Esophagus (tissue), 2 donors: ENCODE results near the gene MAP3K4. TPM values are rescaled to one million over a fixed set of nuclear protein-coding genes. Genes with fewer than 3 reads are reported as not detected.

Experiments used
- H3K27ac ChIP-seq, 2 donors: one replicate each; pipeline ENCODE4 v1.5.1; 2013; ENCODE audit warnings: low read depth in 2 of 2, mild to moderate bottlenecking in 2 of 2, inconsistent platforms in 1 of 2, low read length in 1 of 2, moderate library complexity in 1 of 2
- H3K27me3 ChIP-seq, 2 donors: one replicate each; pipeline ENCODE4 v1.6.1; 2013; ENCODE audit warnings: low read length in 2 of 2, control low read depth in 1 of 2, mild to moderate bottlenecking in 1 of 2; ENCODE audit not compliant: insufficient read depth in 2 of 2, control insufficient read depth in 1 of 2
- H3K36me3 ChIP-seq, 2 donors: one replicate each; pipeline ENCODE4 v1.6.1; 2013; ENCODE audit warnings: low read length in 1 of 2; ENCODE audit not compliant: control insufficient read depth in 2 of 2, insufficient read depth in 2 of 2
- H3K4me1 ChIP-seq, 2 donors: one replicate each; pipeline ENCODE4 v1.6.1; 2013; ENCODE audit warnings: low read length in 1 of 2; ENCODE audit not compliant: control insufficient read depth in 2 of 2, insufficient read depth in 2 of 2
- H3K4me3 ChIP-seq, 2 donors: one replicate each; pipeline ENCODE4 v1.5.1; 2013; ENCODE audit warnings: low read length in 2 of 2, mild to moderate bottlenecking in 2 of 2, low read depth in 1 of 2, moderate library complexity in 1 of 2
- H3K9me3 ChIP-seq, 2 donors: one replicate each; pipeline ENCODE4 v1.6.1; 2013; ENCODE audit warnings: mild to moderate bottlenecking in 2 of 2, low read depth in 1 of 2, low read length in 1 of 2, moderate library complexity in 1 of 2; ENCODE audit not compliant: control insufficient read depth in 2 of 2, insufficient read depth in 1 of 2
- WGBS, 2 donors: extraction: QIAGEN DNeasy Blood & Tissue Kit; methylation state at CpG; one replicate each; pipeline ENCODE4 v1.1.7; 2013; 5-methylcytosine and 5-hydroxymethylcytosine counted together
- polyA plus RNA-seq, 2 donors: library from polyadenylated mRNA; stranded (reverse); fragments of 200-250 nt; gene quantifications; one replicate each; pipeline ENCODE4 v1.2.3, GENCODE V29; 2013
- donor health status: healthy with polysubstance abuse.
- donor health status: Bipolar disorder and iron deficiency.

The MAP3K4 gene
- polyA plus RNA-seq, 2 donors, result 15.9 to 17.3 TPM

DNA sequence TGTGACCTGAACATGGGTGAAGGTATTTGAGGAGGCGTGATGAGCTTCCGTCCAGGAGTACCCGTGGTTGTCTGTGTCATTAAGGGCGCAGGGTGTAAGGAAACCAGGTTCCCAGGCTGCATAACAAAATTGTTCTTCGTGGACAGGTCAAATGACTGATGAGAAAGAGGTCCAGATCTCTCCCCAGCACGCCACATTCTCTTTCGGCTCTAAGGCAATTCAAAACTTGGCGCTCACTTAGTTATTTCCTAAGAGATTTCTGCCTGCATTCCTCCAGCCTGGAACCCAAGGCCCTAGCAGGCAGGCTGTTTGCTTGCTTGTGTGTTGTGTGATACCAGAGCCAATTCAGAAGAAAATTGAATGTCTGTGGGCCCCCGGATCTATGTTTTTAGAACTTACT, 142.4 kb downstream of the MAP3K4 start:
- Histone ChIP-seq H3K4me3 (no peak overlapping the region), H3K9me3 (no peaks in the 10 kb centered on the region), H3K4me1 (peaks cover 2 to 7% of the 10 kb centered on the region in 2 donors), H3K36me3 (peaks cover 5 to 15% of the 10 kb centered on the region in 2 donors), H3K27ac (no peak overlapping the region), H3K27me3 (no peaks in the 10 kb centered on the region)
- 88 to 90% methylated on average over 9 of the region's 9 CpGs for WGBS, 2 donors

DNA sequence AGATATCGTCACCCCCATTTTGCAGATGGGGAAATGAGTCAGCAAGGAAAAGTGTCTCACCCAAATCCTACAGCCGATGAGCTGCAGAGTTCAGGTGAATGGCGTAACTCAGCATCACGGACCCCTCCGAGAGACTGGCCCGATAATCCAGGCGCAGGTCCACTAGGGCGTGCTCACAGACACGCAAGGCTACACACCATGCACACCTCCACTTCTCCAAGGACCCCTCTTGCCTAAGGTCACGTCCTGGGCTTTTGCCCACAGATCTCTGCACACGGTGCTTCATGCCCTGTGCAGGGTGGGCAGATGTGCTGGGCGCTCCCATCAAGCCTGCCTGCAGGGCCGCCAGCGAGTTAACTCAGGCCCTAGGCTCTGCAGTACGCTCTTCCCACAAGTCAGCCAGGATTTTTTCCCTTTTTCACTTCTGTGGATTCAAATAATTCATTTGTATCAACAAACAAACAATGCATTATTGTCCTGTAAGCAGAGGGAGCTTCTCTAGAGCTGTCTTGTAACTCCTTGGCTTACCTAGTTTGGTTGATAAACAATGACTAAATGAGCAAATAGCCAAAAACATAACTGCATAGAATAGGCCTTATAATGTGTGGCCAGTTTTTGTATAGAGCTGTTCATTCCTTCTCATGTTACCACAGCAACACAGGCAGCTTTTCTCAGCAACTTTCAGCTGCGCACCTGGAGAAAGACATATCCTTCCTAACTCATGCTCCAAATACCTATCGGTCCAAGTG, 143.2 kb downstream of the MAP3K4 start:
- Histone ChIP-seq H3K4me1 (peaks cover 2 to 14% of the 10 kb centered on the region in 2 donors), H3K9me3 (no peaks in the 10 kb centered on the region), H3K4me3 (no peak overlapping the region), H3K36me3 (peaks cover 2 to 21% of the 10 kb centered on the region in 2 donors), H3K27ac (no peak overlapping the region), H3K27me3 (no peaks in the 10 kb centered on the region)
- WGBS, 2 donors, result 95% methylated on average over 17 of the region's 17 CpGs

- Histone ChIP-seq H3K9me3 (no peaks in the 10 kb centered on the region), H3K36me3 (peaks cover 2 to 19% of the 10 kb centered on the region in 2 donors), H3K4me3 (no peak overlapping the region), H3K27ac (no peak overlapping the region), H3K4me1 (peaks cover 2 to 22% of the 10 kb centered on the region in 2 donors), H3K27me3 (no peaks in the 10 kb centered on the region)
- 77 to 79% methylated on average over 23 of the region's 23 CpGs for WGBS, 2 donors
Observed at GRCh38 chr6:161135695-161136591, 144.4 kb downstream of the MAP3K4 start.

DNA sequence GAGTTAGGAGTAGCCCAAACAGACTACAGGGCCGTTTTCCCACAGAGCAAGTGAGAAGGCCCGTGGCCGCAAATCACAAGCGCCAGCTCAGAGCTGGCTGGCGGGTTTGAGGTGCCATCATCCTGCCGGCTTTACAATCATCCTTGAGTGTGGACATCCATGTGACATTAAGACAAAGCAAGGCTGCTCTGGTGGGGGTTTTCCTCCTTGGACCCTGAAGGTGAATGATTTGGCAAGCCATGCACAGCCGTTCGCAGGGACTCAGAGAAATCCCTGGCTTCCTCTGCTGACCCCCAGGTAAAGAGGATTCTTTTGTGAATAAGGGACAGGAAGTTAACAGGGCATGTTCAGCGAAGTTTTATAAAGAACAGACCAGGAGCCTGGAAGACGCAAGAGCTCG, 145.1 kb downstream of the MAP3K4 start:
- Histone ChIP-seq H3K27me3 (no peaks in the 10 kb centered on the region), H3K36me3 (peaks cover 2 to 21% of the 10 kb centered on the region in 2 donors)
- 93 to 94% methylated on average over 11 of the region's 11 CpGs for WGBS, 2 donors

GRCh38 chr6:161137320-161137719, 145.8 kb downstream of the MAP3K4 start:
- Histone ChIP-seq H3K36me3 (peaks cover 2 to 19% of the 10 kb centered on the region in 2 donors), H3K27me3 (no peaks in the 10 kb centered on the region), H3K27ac (no peak overlapping the region), H3K4me3 (no peak overlapping the region), H3K4me1 (peaks cover 4 to 22% of the 10 kb centered on the region in 2 donors), H3K9me3 (no peaks in the 10 kb centered on the region)
- WGBS, 2 donors, result 92 to 95% methylated on average over 11 of the region's 11 CpGs

More for the DNA sequence above, 145.1 kb downstream of the MAP3K4 start:
- Histone ChIP-seq H3K27ac (no peak overlapping the region), H3K4me1 (peaks cover 4 to 22% of the 10 kb centered on the region in 2 donors), H3K4me3 (no peak overlapping the region), H3K9me3 (no peaks in the 10 kb centered on the region)

DNA sequence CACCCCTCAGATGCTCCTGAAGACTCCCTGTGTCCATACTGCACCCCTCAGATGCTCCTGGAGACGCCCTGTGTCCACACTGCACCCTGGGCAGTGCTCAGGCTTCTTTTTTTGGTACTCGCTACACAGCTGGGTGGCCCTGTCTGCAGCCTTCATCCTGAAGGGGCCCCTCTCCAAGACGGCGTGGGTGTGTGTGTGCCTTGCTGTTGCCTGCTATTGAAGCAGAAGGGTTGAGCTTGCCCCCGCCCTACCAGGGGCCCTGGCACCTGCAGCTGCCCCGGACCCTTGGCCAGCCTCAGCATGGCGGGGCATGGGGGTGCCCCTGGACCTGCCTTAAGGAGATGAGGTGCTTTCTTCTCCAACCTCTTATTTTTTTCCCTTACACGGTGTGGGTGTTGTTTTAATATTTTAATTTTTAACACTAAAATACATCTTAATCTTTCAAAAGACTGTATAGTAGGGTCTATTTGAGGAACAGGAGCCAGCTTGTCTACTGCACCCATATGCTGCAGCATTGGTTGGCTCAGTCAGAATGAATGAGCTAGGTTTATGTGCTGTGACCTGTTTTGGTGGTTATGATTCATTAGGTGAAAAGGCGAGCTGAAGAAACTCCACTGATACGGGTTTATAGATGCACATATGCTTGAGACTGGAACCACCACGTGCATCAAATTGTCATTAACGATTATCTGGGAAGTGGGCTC, 146.4 kb downstream of the MAP3K4 start:
- no peak overlapping the region for H3K4me3 ChIP-seq
- peaks cover 4 to 22% of the 10 kb centered on the region in 2 donors for H3K4me1 ChIP-seq
- 69 to 82% methylated on average over 12 of the region's 12 CpGs for WGBS, 2 donors
- H3K36me3 ChIP-seq, result peaks cover 0 to 17% of the 10 kb centered on the region in 2 donors
- H3K27me3 ChIP-seq, result no peaks in the 10 kb centered on the region
- no peak overlapping the region for H3K27ac ChIP-seq
- H3K9me3 ChIP-seq, result no peaks in the 10 kb centered on the region

- Histone ChIP-seq H3K36me3 (peaks cover 0 to 17% of the 10 kb centered on the region in 2 donors), H3K4me3 (no peak overlapping the region), H3K27ac (peak overlapping the region in 1 of 2 donors; percentile 34), H3K9me3 (no peaks in the 10 kb centered on the region), H3K4me1 (peaks cover 4 to 22% of the 10 kb centered on the region in 2 donors), H3K27me3 (no peaks in the 10 kb centered on the region)
- WGBS, 2 donors, result 90 to 91% methylated on average over 23 of the region's 23 CpGs
Observed at GRCh38 chr6:161138543-161139303, 147.2 kb downstream of the MAP3K4 start.

DNA sequence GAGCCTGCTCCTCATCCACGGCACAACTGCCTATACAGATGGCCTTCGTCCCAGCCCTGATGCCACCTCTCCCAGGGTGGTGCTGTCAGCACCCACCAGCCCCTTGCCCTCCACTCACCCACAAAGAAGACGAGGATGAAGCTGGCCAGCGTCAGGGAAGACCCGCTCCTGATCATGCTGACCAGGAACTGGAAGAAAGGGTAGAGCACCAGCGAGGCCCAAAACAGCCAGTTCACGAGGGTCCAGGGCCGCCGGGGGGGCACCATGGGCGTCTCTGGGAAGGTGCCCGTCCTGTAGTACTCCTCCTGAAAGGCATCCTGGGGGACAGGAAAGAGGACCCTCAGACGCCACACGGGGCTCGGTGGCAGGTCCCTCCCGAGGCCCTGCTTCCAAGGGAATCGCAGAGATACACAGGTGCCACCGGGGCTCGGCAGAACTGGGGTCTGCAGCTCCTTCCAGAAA, 147.8 kb downstream of the MAP3K4 start:
- Histone ChIP-seq H3K36me3 (peaks cover 0 to 16% of the 10 kb centered on the region in 2 donors), H3K27ac (no peak overlapping the region)
- 93 to 95% methylated on average over 18 of the region's 18 CpGs for WGBS, 2 donors

More for the DNA sequence above, 147.8 kb downstream of the MAP3K4 start:
- H3K4me3 ChIP-seq, result no peak overlapping the region
- H3K27me3 ChIP-seq, result no peaks in the 10 kb centered on the region
- peaks cover 4 to 22% of the 10 kb centered on the region in 2 donors for H3K4me1 ChIP-seq
- H3K9me3 ChIP-seq, result no peaks in the 10 kb centered on the region
